Prostate gland (tissue), 2 donors: ENCODE data around the gene ACVR2A. TPM values are rescaled to one million over a fixed set of nuclear protein-coding genes. Genes with fewer than 3 reads are reported as not detected.

Source experiments
- DNase-seq: peaks from one replicate; pipeline ENCODE4 v3.0.0-alpha.2; 2019; ENCODE audit warnings: low spot score
- H3K27ac ChIP-seq, 2 donors: fragments of 200-600 bp; sonication (generic); 2 replicates each; pipeline ENCODE4 v1.5.1; 2017 to 2019
- H3K27me3 ChIP-seq: fragments of 200-600 bp; sonication (generic); replicated peaks from 2 replicates; pipeline ENCODE4 v1.5.1; 2019; ENCODE audit not compliant: insufficient read depth
- H3K36me3 ChIP-seq, 2 donors: fragments of 200-600 bp; sonication (generic); 1 replicate in 1 of 2; 2 replicates in 1 of 2; pipeline versions ENCODE4 v1.5.1 to v1.8.1; 2017 to 2019
- H3K4me1 ChIP-seq: fragments of 200-600 bp; sonication (generic); replicated peaks from 2 replicates; pipeline ENCODE4 v1.5.1; 2019
- H3K4me3 ChIP-seq, 2 donors: fragments of 200-600 bp; sonication (generic); 2 replicates each; pipeline ENCODE4 v1.5.1; 2017 to 2019
- H3K9me3 ChIP-seq: fragments of 200-600 bp; sonication (generic); 2 replicates; pipeline ENCODE4 v1.5.1; 2017
- POLR2A ChIP-seq: fragments of 450-650 bp; IDR thresholded peaks from one replicate; pipeline ENCODE4 v1.6.1; 2016; ENCODE audit warnings: antibody characterized with exemption, mild to moderate bottlenecking
- POLR2AphosphoS5 ChIP-seq: sonication (generic); formaldehyde crosslinking; IDR thresholded peaks from one replicate; pipeline ENCODE4 v1.6.1; 2017; ENCODE audit warnings: antibody characterized with exemption
- WGBS: methylation state at CpG from one replicate; pipeline ENCODE4 v1.1.5; 2018; 5-methylcytosine and 5-hydroxymethylcytosine counted together
- intact Hi-C: fragments of 100-400 bp; cut with DNase I; formaldehyde crosslinking; loops from one replicate; pipeline ENCODE4 v1.14.2; 2022
- total RNA-seq, 2 donors: library from RNA; depleted of rRNA; stranded (reverse); fragments of >200 nt; gene quantifications; one replicate each; pipeline ENCODE4 v1.1.0, GENCODE V29; 2016
- TF ChIP-seq, protein P1 (sequence below), 4 experiments: fragments of 200-600 bp in 2 of 4; fragments of 450-650 bp in 2 of 4; sonication (generic) in 2 of 4; IDR thresholded peaks; 1 replicate in 3 of 4; 2 replicates in 1 of 4; pipeline ENCODE4 v1.5.1; 2016 to 2019; ENCODE audit warnings: antibody characterized with exemption in 4 of 4, mild to moderate bottlenecking in 2 of 4, moderate library complexity in 2 of 4

The ACVR2A gene
- total RNA-seq, 2 donors from 2014 or later, result 18.3 to 25.8 TPM

GRCh38 chr2:147886136-147886535, 41.3 kb downstream of the ACVR2A start:
- no peak overlapping the region for H3K27ac ChIP-seq
- no peaks in the 10 kb centered on the region for H3K9me3 ChIP-seq
- intact Hi-C loops, result no loop called here
- DNase-seq, result no peak
- no peak overlapping the region for H3K4me3 ChIP-seq
- no peaks in the 10 kb centered on the region for H3K27me3 ChIP-seq
- H3K36me3 ChIP-seq, result no peaks in the 10 kb centered on the region
- no peak for TF ChIP-seq POLR2AphosphoS5
- TF ChIP-seq, protein P1, sequence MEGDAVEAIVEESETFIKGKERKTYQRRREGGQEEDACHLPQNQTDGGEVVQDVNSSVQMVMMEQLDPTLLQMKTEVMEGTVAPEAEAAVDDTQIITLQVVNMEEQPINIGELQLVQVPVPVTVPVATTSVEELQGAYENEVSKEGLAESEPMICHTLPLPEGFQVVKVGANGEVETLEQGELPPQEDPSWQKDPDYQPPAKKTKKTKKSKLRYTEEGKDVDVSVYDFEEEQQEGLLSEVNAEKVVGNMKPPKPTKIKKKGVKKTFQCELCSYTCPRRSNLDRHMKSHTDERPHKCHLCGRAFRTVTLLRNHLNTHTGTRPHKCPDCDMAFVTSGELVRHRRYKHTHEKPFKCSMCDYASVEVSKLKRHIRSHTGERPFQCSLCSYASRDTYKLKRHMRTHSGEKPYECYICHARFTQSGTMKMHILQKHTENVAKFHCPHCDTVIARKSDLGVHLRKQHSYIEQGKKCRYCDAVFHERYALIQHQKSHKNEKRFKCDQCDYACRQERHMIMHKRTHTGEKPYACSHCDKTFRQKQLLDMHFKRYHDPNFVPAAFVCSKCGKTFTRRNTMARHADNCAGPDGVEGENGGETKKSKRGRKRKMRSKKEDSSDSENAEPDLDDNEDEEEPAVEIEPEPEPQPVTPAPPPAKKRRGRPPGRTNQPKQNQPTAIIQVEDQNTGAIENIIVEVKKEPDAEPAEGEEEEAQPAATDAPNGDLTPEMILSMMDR (IDR thresholded peaks at IDR 0.05), result no peak
- TF ChIP-seq POLR2A, result no peak
- whole genome bisulfite sequencing, result 91% methylated on average over 2 of the region's 2 CpGs
- H3K4me1 ChIP-seq, result no peaks in the 10 kb centered on the region

- no peaks in the 10 kb centered on the region for H3K4me1 ChIP-seq
- no peak for DNase-seq
- no peak overlapping the region for H3K27ac ChIP-seq
- H3K27me3 ChIP-seq, result no peaks in the 10 kb centered on the region
- intact Hi-C loops, result no loop called here
- TF ChIP-seq, protein P1 (IDR thresholded peaks at IDR 0.05), result no peak
- TF ChIP-seq POLR2AphosphoS5, result no peak
- no peak for TF ChIP-seq POLR2A
- no peaks in the 10 kb centered on the region for H3K36me3 ChIP-seq
- no peak overlapping the region for H3K4me3 ChIP-seq
- 55% methylated on average over 3 of the region's 3 CpGs for WGBS
- no peaks in the 10 kb centered on the region for H3K9me3 ChIP-seq
Observed at GRCh38 chr2:147888680-147889079, 43.9 kb downstream of the ACVR2A start.

- intact Hi-C loops, result loop anchor here (10.0 kb wide), 2 partner anchors 819 to 869 kb away; no protein-coding TSS in a partner anchor
- 84% methylated on average over 4 of the region's 4 CpGs for WGBS
- H3K9me3 ChIP-seq, result no peaks in the 10 kb centered on the region
- no peak for DNase-seq
- no peak overlapping the region for H3K4me3 ChIP-seq
- H3K27ac ChIP-seq, result no peak overlapping the region
- no peaks in the 10 kb centered on the region for H3K4me1 ChIP-seq
- TF ChIP-seq POLR2AphosphoS5, result no peak
- TF ChIP-seq, protein P1 (IDR thresholded peaks at IDR 0.05), result no peak
- no peak for TF ChIP-seq POLR2A
- no peaks in the 10 kb centered on the region for H3K36me3 ChIP-seq
- no peaks in the 10 kb centered on the region for H3K27me3 ChIP-seq
Observed at GRCh38 chr2:147904051-147904450, 59.2 kb downstream of the ACVR2A start.

GRCh38 chr2:147909178-147909577, 64.3 kb downstream of the ACVR2A start:
- H3K27ac ChIP-seq, result no peak overlapping the region
- H3K27me3 ChIP-seq, result no peaks in the 10 kb centered on the region
- 98% methylated on average over 2 of the region's 2 CpGs for WGBS
- no peaks in the 10 kb centered on the region for H3K36me3 ChIP-seq
- no peaks in the 10 kb centered on the region for H3K4me1 ChIP-seq
- TF ChIP-seq POLR2A (no peak), POLR2AphosphoS5 (no peak)
- TF ChIP-seq, protein P1 (IDR thresholded peaks at IDR 0.05), result no peak
- no peaks in the 10 kb centered on the region for H3K9me3 ChIP-seq
- DNase-seq, result no peak
- H3K4me3 ChIP-seq, result no peak overlapping the region
- intact Hi-C loops, result loop anchor here (10.0 kb wide), 2 partner anchors 824 to 874 kb away; no protein-coding TSS in a partner anchor

- no peaks in the 10 kb centered on the region for H3K36me3 ChIP-seq
- peak; percentile 34 for DNase-seq
- intact Hi-C loops, result loop anchor here (5.0 to 10.0 kb wide), 4 partner anchors 66 to 1176 kb away; partner anchors contain the start of gene ACVR2A
- no peaks in the 10 kb centered on the region for H3K9me3 ChIP-seq
- no peaks in the 10 kb centered on the region for H3K4me1 ChIP-seq
- no peak overlapping the region for H3K27ac ChIP-seq
- H3K4me3 ChIP-seq, result no peak overlapping the region
- 1% methylated on average over 2 of the region's 2 CpGs for WGBS
- TF ChIP-seq POLR2AphosphoS5 (no peak), POLR2A (no peak)
- TF ChIP-seq, protein P1 (IDR thresholded peaks at IDR 0.05), result peak; percentile 71 to 90 (median 83)
- H3K27me3 ChIP-seq, result no peaks in the 10 kb centered on the region
Observed at GRCh38 chr2:147910990-147911473, 66.2 kb downstream of the ACVR2A start.
